ENCODE data around the gene UNC5CL.
A peak's percentile ranks its signal among the peaks of the same experiment; 100 is the strongest.

UNC5CL gene

DNA sequence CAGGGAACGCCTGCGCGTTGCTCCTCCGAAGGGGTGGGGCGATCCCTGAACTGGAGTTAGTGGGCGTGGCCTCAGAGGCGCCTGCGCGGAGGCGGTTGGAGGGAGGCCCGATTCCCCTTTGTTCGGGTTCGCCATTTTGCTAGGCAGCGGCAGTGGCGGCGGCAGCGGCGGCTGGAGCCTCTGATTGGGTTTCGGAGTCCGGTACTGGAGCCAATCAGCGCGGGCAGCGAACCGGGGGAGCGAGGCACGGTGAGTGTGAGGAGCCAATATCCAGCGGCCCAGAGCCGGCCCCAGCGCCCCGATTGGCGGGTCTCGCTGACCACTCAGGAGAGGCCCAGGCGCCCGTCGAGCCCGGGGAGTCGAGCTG lies 33.8 kb upstream of the UNC5CL start, which contains the start of gene NFYA:
TSS of gene NFYA (plus strand) at position 139 of the 367 bp plus-strand sequence. CDS start 6,116 bp downstream, outside the sequence.
- peak; percentile 97 for DNase-seq (ENCODE audit: low spot score)
- TF ChIP-seq CTCF (IDR thresholded peaks at IDR 0.05; ENCODE audit: extremely low read depth, missing control alignments): no peak

GRCh38 chr6:41071923-41072835 lies 33.2 kb upstream of the UNC5CL start, which contains the start of gene OARD1:
Gene OARD1 (minus strand): TSS chr6:41072356. CDS start chr6:41071634, 722 bp downstream.
- TF ChIP-seq CTCF (IDR thresholded peaks at IDR 0.05; ENCODE audit: extremely low read depth, missing control alignments): no peak
- DNase-seq (ENCODE audit: low spot score): peak; percentile 63

DNA sequence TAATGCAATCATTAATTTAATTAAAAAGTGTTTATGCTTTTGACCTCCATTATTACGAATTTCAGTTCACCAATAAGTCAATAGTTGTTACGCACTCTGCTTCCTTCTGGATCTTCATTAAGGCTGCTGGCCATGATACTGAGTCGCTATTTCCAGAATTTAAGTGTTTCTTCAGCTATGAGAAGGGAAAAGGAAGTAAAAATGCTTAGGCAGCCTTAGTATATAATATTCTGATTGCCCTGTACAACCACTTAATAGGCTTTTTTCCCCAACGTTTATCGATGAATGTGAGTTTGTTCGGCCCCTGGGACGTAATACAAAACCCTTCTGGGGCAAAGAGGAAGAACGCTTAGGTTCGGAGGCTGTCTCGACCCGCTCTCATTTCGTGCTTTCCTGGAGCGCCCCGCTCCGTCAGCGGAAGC lies 32.5 kb upstream of the UNC5CL start:
- TF ChIP-seq CTCF (IDR thresholded peaks at IDR 0.05; ENCODE audit: extremely low read depth, missing control alignments): no peak

GRCh38 chr6:41066867-41067304 lies 27.9 kb upstream of the UNC5CL start:
- peak; percentile 30 for DNase-seq (ENCODE audit: low spot score)
- peak; percentile 65 for TF ChIP-seq CTCF (IDR thresholded peaks at IDR 0.05; ENCODE audit: extremely low read depth, missing control alignments)

More for the DNA sequence above, 32.5 kb upstream of the UNC5CL start:
- DNase-seq (ENCODE audit: low spot score): no peak

DNA sequence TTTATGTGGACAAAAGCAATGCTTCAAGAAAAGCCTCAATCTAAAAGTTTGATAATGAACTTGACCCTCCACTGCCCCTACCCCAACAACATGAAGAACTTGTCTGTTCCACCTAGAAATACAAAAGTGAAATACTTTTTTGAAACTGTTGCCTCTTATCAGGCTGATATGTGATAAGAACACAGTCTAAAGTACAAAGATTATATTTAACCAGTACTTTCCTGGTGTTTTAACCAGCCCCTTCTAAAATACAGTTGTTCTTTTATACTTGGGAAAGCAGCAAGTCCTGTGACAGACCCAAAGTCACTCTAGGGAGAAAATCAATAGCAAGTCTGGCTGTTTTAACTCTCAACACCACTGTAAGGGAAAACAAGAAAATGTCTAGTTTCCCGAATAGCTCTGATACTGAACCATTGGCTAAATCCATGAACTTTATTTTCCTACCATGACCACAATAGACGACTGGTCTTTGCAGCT lies 26.6 kb upstream of the UNC5CL start:
- no peak for DNase-seq (ENCODE audit: low spot score)
- no peak for TF ChIP-seq CTCF (IDR thresholded peaks at IDR 0.05; ENCODE audit: extremely low read depth, missing control alignments)

- DNase-seq (ENCODE audit: low spot score): no peak
- no peak for TF ChIP-seq CTCF (IDR thresholded peaks at IDR 0.05; ENCODE audit: extremely low read depth, missing control alignments)
Measured at GRCh38 chr6:41064841-41065240, 25.8 kb upstream of the UNC5CL start.

- no peak for TF ChIP-seq CTCF (IDR thresholded peaks at IDR 0.05; ENCODE audit: extremely low read depth, missing control alignments)
- no peak for DNase-seq (ENCODE audit: low spot score)
Measured at GRCh38 chr6:41063884-41064285, 24.9 kb upstream of the UNC5CL start.
